Measurements from ENCODE around the gene PLCB4.

Gene PLCB4

DNA sequence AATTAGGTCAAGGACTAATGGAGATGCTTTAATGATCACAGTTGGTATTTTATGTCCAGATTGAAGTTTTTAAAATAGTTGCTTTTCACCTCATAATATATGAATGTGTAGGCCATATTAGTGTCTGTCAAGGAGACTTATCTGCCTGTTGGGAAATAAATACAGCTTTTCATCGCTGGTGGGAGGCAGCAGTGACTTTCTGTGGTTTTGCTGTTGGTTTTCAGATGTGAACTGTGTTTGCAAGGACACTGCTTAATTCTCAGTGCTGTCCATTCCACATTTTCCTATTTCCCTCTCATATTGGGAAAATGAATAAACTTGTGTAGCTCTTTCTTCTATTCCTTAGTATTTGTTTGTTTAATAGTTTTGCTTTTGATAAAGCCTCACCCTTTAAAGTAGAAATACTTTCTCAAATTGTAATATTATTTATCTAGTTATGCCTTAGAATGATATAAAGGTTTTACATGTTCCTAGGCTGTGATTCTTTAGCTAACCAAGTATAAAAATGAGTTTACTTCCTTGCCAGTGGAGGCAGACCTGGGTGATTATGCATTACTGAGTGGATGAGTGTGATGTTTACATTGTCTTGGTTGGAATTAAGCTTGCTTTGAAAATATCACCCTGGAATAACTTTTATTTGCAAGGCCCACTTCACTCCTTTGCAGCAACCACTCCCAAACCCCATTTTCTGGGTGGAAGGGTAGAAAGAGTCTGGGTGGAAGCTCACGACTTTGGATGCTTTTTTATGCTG lies 3.3 kb downstream of the PLCB4 start:
- Histone ChIP-seq H3K4me3 (no peak overlapping the region), H3K27ac (no peak overlapping the region)
- DNase-seq (ENCODE audit: low spot score), result no peak
- TF ChIP-seq CTCF (IDR thresholded peaks at IDR 0.05), result no peak

DNA sequence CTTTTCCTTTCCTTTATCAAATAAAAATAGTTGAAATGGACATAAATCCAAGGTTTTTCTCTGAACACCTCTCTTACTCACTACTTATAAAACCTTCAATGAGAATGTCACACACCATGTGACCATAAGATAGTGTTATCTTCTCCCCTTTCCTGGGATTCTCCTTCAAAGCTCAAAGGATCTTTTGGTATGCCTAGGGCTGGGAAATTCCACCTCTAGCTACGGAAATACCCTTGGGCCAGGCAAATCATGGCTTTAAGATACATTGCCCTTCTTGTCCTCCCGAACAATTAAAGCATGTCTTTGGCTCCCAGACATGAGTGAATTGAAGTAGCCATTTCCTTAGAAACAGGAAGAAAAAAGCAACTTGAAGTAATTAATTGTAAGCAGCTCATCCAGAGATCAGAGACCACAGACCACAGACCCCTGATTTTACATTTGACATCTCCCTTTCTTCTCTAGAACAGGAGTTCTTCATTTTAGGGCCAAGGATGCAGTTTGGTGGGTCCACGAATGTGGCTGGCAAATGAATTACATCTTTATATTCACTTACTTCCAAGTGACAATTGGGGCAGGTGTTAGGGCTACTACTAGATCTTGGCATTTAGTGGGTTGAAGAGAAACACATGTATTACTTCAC lies 4.1 kb downstream of the PLCB4 start:
- Histone ChIP-seq H3K27ac (no peak overlapping the region), H3K4me3 (no peak overlapping the region)
- TF ChIP-seq CTCF (IDR thresholded peaks at IDR 0.05), result no peak
- no peak for DNase-seq (ENCODE audit: low spot score)

DNA sequence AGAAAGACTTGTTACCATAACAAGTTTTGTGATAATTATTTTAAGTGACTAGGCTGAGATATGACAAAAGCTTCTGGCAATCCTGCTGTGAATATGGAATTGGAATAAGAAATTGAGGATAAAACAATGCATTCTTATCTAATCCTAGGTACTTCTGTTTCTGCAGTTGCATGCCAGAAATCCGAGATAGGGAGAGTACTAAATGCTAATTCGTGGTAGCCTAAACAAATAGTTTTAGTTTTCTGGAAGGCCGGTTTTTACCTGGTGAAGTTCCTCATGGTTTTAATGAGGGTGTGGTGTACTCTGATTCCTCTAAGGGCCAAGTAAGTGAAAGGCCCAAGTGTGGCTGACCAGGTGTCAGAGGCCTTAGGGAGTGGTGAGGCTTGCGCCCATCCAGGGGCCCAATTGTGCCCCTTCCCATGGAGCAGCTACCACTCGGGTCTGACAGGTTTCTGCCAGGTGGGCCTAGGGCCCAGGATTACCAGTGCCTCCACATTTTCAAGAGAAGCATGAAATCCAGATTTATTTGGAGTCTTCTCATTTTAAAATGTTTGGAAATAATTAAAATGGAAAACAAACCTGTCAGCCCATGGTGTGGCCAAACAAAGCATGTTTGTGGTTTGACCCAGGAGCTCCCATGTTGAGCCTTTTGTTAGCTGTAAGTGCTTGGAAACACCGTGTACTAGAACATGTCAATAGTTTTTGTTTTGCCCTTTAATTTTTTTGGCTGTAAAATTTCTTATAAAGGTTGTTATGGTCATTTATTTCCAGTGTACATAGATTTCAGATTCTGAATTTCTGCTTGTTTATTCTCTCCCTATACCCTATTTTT lies 6.6 kb downstream of the PLCB4 start:
- Histone ChIP-seq H3K27ac (no peak overlapping the region), H3K4me3 (no peak overlapping the region)
- no peak for DNase-seq (ENCODE audit: low spot score)
- TF ChIP-seq CTCF (IDR thresholded peaks at IDR 0.05), result no peak

GRCh38 chr20:9076440-9076839 lies 7.6 kb downstream of the PLCB4 start:
- no peak overlapping the region for H3K4me3 ChIP-seq
- TF ChIP-seq CTCF (IDR thresholded peaks at IDR 0.05), result no peak
- no peak overlapping the region for H3K27ac ChIP-seq
- DNase-seq (ENCODE audit: low spot score), result no peak

DNA sequence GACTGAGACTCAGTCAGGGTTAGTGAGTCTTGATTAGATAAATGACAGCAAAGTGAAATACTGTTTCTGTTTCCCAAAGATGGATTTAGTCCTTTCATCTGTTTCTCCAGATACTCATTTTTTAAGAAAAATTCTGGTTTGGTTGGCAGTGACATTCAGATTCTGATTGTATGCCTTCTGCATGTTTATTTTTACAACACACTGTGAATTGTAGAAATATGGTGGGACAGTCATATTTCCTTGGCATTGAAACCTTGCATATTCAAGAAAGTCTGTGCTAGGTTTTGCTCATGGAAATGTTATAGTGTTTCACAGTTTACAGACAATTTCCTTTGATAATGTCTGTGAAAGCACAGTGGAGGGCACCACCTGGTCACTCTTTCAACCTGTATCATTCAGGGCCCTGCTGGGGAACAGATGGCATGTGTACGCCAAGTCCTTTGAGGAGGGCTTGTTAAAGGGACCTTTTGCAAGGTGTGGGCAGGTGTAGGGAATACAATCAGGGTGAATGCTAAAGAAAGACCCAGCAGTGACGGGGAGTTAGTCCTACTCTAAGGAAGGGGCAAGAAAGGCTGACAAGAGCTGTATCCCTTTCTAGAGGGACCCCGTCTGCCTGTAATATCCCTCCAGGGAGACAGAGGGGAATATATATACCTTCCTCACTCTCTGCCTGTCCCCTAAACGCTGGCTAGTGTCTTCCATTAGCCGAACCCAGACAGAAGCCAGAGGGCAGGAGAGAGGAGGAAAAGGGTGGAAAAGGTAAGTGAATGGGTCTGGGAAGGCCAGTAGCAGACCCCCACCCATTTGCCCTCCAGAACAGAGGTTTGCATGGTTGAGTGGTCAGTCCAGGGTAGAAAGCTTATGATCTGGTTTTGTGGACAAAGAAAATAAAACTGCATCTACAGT lies 10.2 kb downstream of the PLCB4 start:
- no peak overlapping the region for H3K27ac ChIP-seq
- DNase-seq (ENCODE audit: low spot score), result no peak
- no peak overlapping the region for H3K4me3 ChIP-seq
- TF ChIP-seq CTCF (IDR thresholded peaks at IDR 0.05), result no peak

DNA sequence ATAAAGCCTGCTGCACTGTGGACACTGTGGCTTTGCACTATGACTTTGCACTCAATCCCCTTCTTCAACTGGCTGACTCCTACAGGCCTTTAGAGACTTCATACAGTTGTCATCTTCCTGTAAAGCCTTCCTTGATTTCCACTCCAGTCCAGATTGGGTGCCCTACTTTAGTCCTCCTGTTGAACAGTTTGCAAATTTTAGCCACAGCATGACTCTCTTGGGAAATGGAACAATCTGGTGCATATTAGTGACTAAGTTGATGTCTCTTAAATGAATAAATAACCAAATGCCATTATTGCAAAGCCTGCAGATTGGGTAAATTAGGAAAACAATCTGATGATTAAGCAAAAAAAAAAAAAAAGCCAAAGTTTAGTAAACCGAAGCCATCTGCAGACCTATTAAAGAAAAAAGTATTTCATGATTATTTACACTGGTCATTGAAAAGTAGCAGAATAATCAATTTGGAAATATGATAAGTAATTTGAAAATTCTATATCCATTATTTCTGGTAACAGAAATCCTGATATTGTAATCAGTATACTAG lies 12.6 kb downstream of the PLCB4 start:
- no peak for DNase-seq (ENCODE audit: low spot score)
- no peak overlapping the region for H3K27ac ChIP-seq
- no peak for TF ChIP-seq CTCF (IDR thresholded peaks at IDR 0.05)
- H3K4me3 ChIP-seq, result no peak overlapping the region

All from coronary artery (tissue), 2 donors.